HCT116 (cell line): ENCODE measurements around the gene KIAA1671. TPM values are rescaled to one million over a fixed set of nuclear protein-coding genes. Genes with fewer than 3 reads are reported as not detected.

Experiments
- ATAC-seq: fragments of 200-7000 bp; cut with Tn5 transposase; 2 replicates; pipeline ENCODE4 v1.9.1; 2020; ENCODE audit warnings: mild to moderate bottlenecking, moderate library complexity
- BruUV-seq: library from RNA; stranded (reverse); fragments of 400-500 nt; replicated peaks from 2 replicates; lab custom pipeline; 2021; lab: Mats Ljungman, UMichigan
- CTCF ChIA-PET: fragments of 300-600 bp; sonication (Branson Sonifier 250); formaldehyde crosslinking; loops from one replicate; lab custom pipeline; 2021; ENCODE audit warnings: antibody characterized with exemption; lab: Charles Lee
- POLR2A ChIA-PET: fragments of 300-600, 350-600 bp; sonication (Branson Sonifier 250); formaldehyde crosslinking; loops from one replicate; lab custom pipeline; 2021; ENCODE audit warnings: antibody characterized with exemption; lab: Charles Lee
- RAD21 ChIA-PET, 2 experiments: fragments of 300-600 bp; sonication (Branson Sonifier 250); formaldehyde crosslinking; loops; one replicate each; lab custom pipeline; 2023; ENCODE audit warnings: low total read pairs in 2 of 2; ENCODE audit not compliant: uncharacterized antibody in 2 of 2, unreplicated experiment in 2 of 2, low non-redundant PET in 1 of 2; lab: Charles Lee
- DNase-seq: peaks from one replicate; pipeline ENCODE4 v3.0.0-alpha.2; 2010; ENCODE audit warnings: low read depth, low spot score
- H2AFZ ChIP-seq: fragments of 200-600 bp; shearing (Covaris generic), sonication (generic); 2 replicates; pipeline ENCODE4 v1.6.1; 2017; ENCODE audit warnings: low read depth, mixed run types, mixed read lengths, antibody characterized with exemption, low read length; ENCODE audit not compliant: poor library complexity, severe bottlenecking
- H3K27ac ChIP-seq: 2 replicates; pipeline ENCODE4 v1.5.1; 2012; ENCODE audit warnings: low read depth, low read length
- H3K27me3 ChIP-seq: fragments of 200-600 bp; sonication (generic); 2 replicates; pipeline ENCODE4 v1.6.1; 2016; ENCODE audit warnings: mixed run types, low read length, mixed read lengths; ENCODE audit not compliant: insufficient read depth
- H3K36me3 ChIP-seq, 2 experiments: fragments of 200-500 bp in 1 of 2; fragments of 200-600 bp in 1 of 2; sonication (Bioruptor generic) in 1 of 2; sonication (generic) in 1 of 2; 2 replicates each; pipeline versions ENCODE4 v1.5.1 to v1.6.1; 2014 to 2016; ENCODE audit warnings: low read length in 2 of 2, inconsistent platforms in 1 of 2, mixed read lengths in 1 of 2, mixed run types in 1 of 2; ENCODE audit not compliant: insufficient read depth in 2 of 2, control insufficient read depth in 1 of 2
- H3K4me1 ChIP-seq, 2 experiments: fragments of 200-600 bp in 1 of 2; sonication (generic) in 1 of 2; 2 replicates each; pipeline versions ENCODE4 v1.5.1 to v1.6.1; 2012 to 2017; ENCODE audit warnings: low read length in 2 of 2, inconsistent platforms in 1 of 2, mild to moderate bottlenecking in 1 of 2, mixed read lengths in 1 of 2, mixed run types in 1 of 2, moderate library complexity in 1 of 2; ENCODE audit not compliant: insufficient read depth in 2 of 2, control insufficient read depth in 1 of 2
- H3K4me2 ChIP-seq: fragments of 200-600 bp; sonication (generic); 2 replicates; pipeline ENCODE4 v1.6.1; 2017; ENCODE audit warnings: mixed run types, low read length, mixed read lengths
- H3K4me3 ChIP-seq, 2 experiments: fragments of 200-600 bp in 1 of 2; sonication (generic) in 1 of 2; replicated peaks in 1 of 2; 2 replicates each; pipeline ENCODE4 v1.5.1; 2011 to 2016; ENCODE audit warnings: low read length in 2 of 2, control low read depth in 1 of 2, low read depth in 1 of 2, mild to moderate bottlenecking in 1 of 2, mixed read lengths in 1 of 2, mixed run types in 1 of 2
- H3K79me2 ChIP-seq: fragments of 200-600 bp; sonication (generic); 2 replicates; pipeline ENCODE4 v1.6.1; 2017; ENCODE audit warnings: mild to moderate bottlenecking, mixed run types, low read length, moderate library complexity, mixed read lengths; ENCODE audit not compliant: insufficient read depth
- H3K9ac ChIP-seq: fragments of 200-600 bp; sonication (generic); 2 replicates; pipeline ENCODE4 v1.6.1; 2016; ENCODE audit warnings: low read length, mixed read lengths
- H3K9me2 ChIP-seq: fragments of 200-600 bp; sonication (generic), shearing (Covaris generic); 2 replicates; pipeline ENCODE4 v1.6.1; 2017; ENCODE audit warnings: mixed run types, mild to moderate bottlenecking, moderate library complexity; ENCODE audit not compliant: insufficient read depth
- H3K9me3 ChIP-seq, 2 experiments: fragments of 200-500 bp in 1 of 2; fragments of 200-600 bp in 1 of 2; sonication (Bioruptor generic) in 1 of 2; sonication (generic) in 1 of 2; 2 replicates each; pipeline ENCODE4 v1.6.1; 2014 to 2017; ENCODE audit warnings: low read length in 2 of 2, mixed read lengths in 2 of 2, inconsistent platforms in 1 of 2, low read depth in 1 of 2, mild to moderate bottlenecking in 1 of 2, mixed run types in 1 of 2, moderate library complexity in 1 of 2; ENCODE audit not compliant: control insufficient read depth in 1 of 2, insufficient read depth in 1 of 2
- H4K20me1 ChIP-seq: fragments of 200-600 bp; sonication (generic), shearing (Covaris generic); 2 replicates; pipeline ENCODE4 v1.6.1; 2017; ENCODE audit warnings: mixed run types, mild to moderate bottlenecking, moderate library complexity; ENCODE audit not compliant: insufficient read depth
- ATF3 ChIP-seq: IDR thresholded peaks from 2 replicates; pipeline ENCODE4 v1.6.1; 2012
- CEBPB ChIP-seq: IDR thresholded peaks from 2 replicates; pipeline ENCODE4 v1.6.1; 2012; ENCODE audit warnings: low read depth
- JUND ChIP-seq: IDR thresholded peaks from 2 replicates; pipeline ENCODE4 v1.6.1; 2012
- MAX ChIP-seq: IDR thresholded peaks from 2 replicates; pipeline ENCODE4 v1.6.1; 2012
- SIN3A ChIP-seq: IDR thresholded peaks from 2 replicates; pipeline ENCODE4 v1.6.1; 2012; ENCODE audit warnings: low read depth
- YY1 ChIP-seq: IDR thresholded peaks from 2 replicates; pipeline ENCODE4 v1.6.1; 2011; ENCODE audit warnings: low read length, low read depth, moderate library complexity, mild to moderate bottlenecking; ENCODE audit not compliant: insufficient replicate concordance; ENCODE audit errors: extremely low read depth
- intact Hi-C: fragments of 100-400 bp; cut with micrococcal nuclease; formaldehyde crosslinking; loops from 2 replicates; pipeline ENCODE4 v1.10.0; 2022
- total RNA-seq: library from RNA; stranded (reverse); gene quantifications from one replicate; pipeline ENCODE4 v1.2.1, GENCODE V29; 2021; ENCODE audit not compliant: unreplicated experiment

Gene KIAA1671
- total RNA-seq, 1 experiment from 2014 or later, result 36.8 TPM

- intact Hi-C loops, result no loop called here
- RAD21 ChIA-PET, result no interaction called here
- no TSS peak for BruUV-seq
Measured at GRCh38 chr22:25161017-25161915, 208.8 kb downstream of the KIAA1671 start.

GRCh38 chr22:25161916-25162530, 209.5 kb downstream of the KIAA1671 start:
- H3K4me2 ChIP-seq, result no peak overlapping the region
- H3K36me3 ChIP-seq, result no peaks in the 10 kb centered on the region; a peak in 1 of 4 replicates
- no TSS peak for BruUV-seq
- TF ChIP-seq ATF3, result no peak
- no peak for TF ChIP-seq SIN3A
- TF ChIP-seq YY1, result no peak
- H3K9me3 ChIP-seq, result no peaks in the 10 kb centered on the region
- intact Hi-C loops, result no loop called here
- RAD21 ChIA-PET, result no interaction called here
- no peaks in the 10 kb centered on the region for H3K9me2 ChIP-seq
- H3K4me1 ChIP-seq, result peaks cover 9 to 12% of the 10 kb centered on the region in 2 experiments; a peak in 3 of 4 replicates
- CTCF ChIA-PET, result no interaction called here
- H2AFZ ChIP-seq, result no peak overlapping the region
- H3K79me2 ChIP-seq, result 0 out of 2 replicates have a peak, but pooled peaks cover 3% of the 10 kb centered on the region
- no peak overlapping the region for H3K4me3 ChIP-seq
- no peak overlapping the region for H3K9ac ChIP-seq
- no peaks in the 10 kb centered on the region for H3K27me3 ChIP-seq
- POLR2A ChIA-PET, result no interaction called here
- no peaks in the 10 kb centered on the region for H4K20me1 ChIP-seq
- ATAC-seq (no peak), DNase-seq (no peak)
- H3K27ac ChIP-seq, result no peak overlapping the region

More at GRCh38 chr22:25161017-25161915, 208.8 kb downstream of the KIAA1671 start:
- DNase-seq (no peak), ATAC-seq (no peak)
- Histone ChIP-seq H3K36me3 (no peaks in the 10 kb centered on the region; a peak in 1 of 4 replicates), H3K9me3 (no peaks in the 10 kb centered on the region), H3K4me1 (peaks cover 2 to 5% of the 10 kb centered on the region in 2 experiments; a peak in 2 of 4 replicates), H3K79me2 (0 out of 2 replicates have a peak, but pooled peaks cover 3% of the 10 kb centered on the region), H3K9me2 (no peaks in the 10 kb centered on the region), H3K4me3 (no peak overlapping the region), H4K20me1 (no peaks in the 10 kb centered on the region), H2AFZ (no peak overlapping the region), H3K9ac (no peak overlapping the region), H3K27me3 (no peaks in the 10 kb centered on the region), H3K27ac (no peak overlapping the region), H3K4me2 (no peak overlapping the region)
- TF ChIP-seq CEBPB (no peak), JUND (no peak), MAX (no peak)
- ChIA-PET CTCF (no interaction called here), POLR2A (no interaction called here)
